HL-60 (cell line): ENCODE measurements around the gene MAN2A2.

Source experiments
- DNase-seq, 2 experiments: peaks; one replicate each; pipeline ENCODE4 v3.0.0-alpha.2; 2010 to 2020; ENCODE audit warnings: low read depth in 1 of 2, low spot score in 1 of 2
- H3K27ac ChIP-seq: fragments of 250-450 bp; sonication (Bioruptor Pico); replicated peaks from 2 replicates; pipeline ENCODE4 v1.5.1; 2020; ENCODE audit warnings: mild to moderate bottlenecking, moderate library complexity
- H3K27me3 ChIP-seq: fragments of 250-450 bp; sonication (Bioruptor Pico); 2 replicates; pipeline ENCODE4 v1.5.1; 2021; ENCODE audit warnings: mild to moderate bottlenecking, moderate library complexity; ENCODE audit not compliant: insufficient read depth, poor library complexity, severe bottlenecking
- H3K4me3 ChIP-seq: replicated peaks from 2 replicates; pipeline ENCODE4 v1.5.1; 2011; ENCODE audit warnings: mild to moderate bottlenecking, control low read depth, low read length; ENCODE audit not compliant: insufficient read depth
- GABPA ChIP-seq: IDR thresholded peaks from 2 replicates; pipeline ENCODE4 v1.6.1; 2012; ENCODE audit warnings: low read depth
- POLR2AphosphoS5 ChIP-seq: IDR thresholded peaks from 2 replicates; pipeline ENCODE4 v1.6.1; 2012; ENCODE audit warnings: low read depth
- SPI1 ChIP-seq: IDR thresholded peaks from 2 replicates; pipeline ENCODE4 v1.6.1; 2012; ENCODE audit warnings: low read depth, mild to moderate bottlenecking, borderline replicate concordance
- TF ChIP-seq, protein P1 (sequence below): IDR thresholded peaks from one replicate; pipeline ENCODE4 v1.5.1; 2011; ENCODE audit warnings: low read length, control low read depth, inconsistent platforms; ENCODE audit not compliant: insufficient read depth
- TF ChIP-seq, protein P2 (sequence below): IDR thresholded peaks from 2 replicates; pipeline ENCODE4 v1.6.1; 2012; ENCODE audit warnings: low read depth; ENCODE audit not compliant: insufficient replicate concordance

The MAN2A2 gene

DNA sequence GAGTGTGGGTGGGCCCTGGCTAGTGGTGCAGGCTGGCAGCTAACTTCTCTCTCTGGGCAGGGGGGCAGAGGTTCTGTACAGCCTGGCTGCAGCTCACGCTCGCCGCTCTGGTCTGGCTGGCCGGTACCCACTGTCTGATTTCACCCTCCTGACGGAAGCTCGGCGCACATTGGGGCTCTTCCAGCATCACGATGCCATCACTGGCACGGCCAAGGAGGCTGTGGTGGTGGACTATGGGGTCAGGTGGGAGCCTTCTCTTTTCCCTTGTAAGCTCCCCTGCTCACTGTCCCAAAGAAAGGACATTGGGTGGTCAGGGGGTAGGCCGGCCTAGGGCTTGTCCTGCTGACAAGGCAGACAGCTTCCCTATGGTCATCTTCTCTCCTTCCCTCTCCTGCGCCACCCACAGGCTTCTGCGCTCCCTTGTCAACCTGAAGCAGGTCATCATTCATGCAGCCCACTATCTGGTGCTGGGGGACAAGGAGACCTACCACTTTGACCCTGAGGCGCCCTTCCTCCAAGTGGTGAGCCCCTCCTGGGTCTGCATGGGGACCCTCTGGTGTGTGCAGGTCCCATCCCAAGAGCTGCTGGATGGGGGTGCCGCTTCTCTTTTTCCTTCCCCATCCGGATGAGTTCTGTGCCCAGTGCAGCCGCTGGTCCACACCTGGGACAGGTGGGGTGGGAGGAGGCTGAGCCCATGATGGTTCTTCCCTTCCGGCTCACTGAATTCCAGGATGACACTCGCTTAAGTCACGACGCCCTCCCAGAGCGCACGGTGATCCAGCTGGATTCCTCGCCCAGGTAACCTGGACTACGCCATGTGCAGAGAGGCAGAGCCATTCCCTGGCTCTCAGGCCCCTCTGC lies 7.6 kb downstream of the MAN2A2 start:
- TF ChIP-seq, protein P1, sequence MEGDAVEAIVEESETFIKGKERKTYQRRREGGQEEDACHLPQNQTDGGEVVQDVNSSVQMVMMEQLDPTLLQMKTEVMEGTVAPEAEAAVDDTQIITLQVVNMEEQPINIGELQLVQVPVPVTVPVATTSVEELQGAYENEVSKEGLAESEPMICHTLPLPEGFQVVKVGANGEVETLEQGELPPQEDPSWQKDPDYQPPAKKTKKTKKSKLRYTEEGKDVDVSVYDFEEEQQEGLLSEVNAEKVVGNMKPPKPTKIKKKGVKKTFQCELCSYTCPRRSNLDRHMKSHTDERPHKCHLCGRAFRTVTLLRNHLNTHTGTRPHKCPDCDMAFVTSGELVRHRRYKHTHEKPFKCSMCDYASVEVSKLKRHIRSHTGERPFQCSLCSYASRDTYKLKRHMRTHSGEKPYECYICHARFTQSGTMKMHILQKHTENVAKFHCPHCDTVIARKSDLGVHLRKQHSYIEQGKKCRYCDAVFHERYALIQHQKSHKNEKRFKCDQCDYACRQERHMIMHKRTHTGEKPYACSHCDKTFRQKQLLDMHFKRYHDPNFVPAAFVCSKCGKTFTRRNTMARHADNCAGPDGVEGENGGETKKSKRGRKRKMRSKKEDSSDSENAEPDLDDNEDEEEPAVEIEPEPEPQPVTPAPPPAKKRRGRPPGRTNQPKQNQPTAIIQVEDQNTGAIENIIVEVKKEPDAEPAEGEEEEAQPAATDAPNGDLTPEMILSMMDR, result no peak
- TF ChIP-seq POLR2AphosphoS5, result no peak; the same call in 1 of the 2 replicates
- TF ChIP-seq, protein P2, sequence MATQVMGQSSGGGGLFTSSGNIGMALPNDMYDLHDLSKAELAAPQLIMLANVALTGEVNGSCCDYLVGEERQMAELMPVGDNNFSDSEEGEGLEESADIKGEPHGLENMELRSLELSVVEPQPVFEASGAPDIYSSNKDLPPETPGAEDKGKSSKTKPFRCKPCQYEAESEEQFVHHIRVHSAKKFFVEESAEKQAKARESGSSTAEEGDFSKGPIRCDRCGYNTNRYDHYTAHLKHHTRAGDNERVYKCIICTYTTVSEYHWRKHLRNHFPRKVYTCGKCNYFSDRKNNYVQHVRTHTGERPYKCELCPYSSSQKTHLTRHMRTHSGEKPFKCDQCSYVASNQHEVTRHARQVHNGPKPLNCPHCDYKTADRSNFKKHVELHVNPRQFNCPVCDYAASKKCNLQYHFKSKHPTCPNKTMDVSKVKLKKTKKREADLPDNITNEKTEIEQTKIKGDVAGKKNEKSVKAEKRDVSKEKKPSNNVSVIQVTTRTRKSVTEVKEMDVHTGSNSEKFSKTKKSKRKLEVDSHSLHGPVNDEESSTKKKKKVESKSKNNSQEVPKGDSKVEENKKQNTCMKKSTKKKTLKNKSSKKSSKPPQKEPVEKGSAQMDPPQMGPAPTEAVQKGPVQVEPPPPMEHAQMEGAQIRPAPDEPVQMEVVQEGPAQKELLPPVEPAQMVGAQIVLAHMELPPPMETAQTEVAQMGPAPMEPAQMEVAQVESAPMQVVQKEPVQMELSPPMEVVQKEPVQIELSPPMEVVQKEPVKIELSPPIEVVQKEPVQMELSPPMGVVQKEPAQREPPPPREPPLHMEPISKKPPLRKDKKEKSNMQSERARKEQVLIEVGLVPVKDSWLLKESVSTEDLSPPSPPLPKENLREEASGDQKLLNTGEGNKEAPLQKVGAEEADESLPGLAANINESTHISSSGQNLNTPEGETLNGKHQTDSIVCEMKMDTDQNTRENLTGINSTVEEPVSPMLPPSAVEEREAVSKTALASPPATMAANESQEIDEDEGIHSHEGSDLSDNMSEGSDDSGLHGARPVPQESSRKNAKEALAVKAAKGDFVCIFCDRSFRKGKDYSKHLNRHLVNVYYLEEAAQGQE, result no peak
- no peak for TF ChIP-seq SPI1
- H3K27me3 ChIP-seq, result no peaks in the 10 kb centered on the region
- DNase-seq, result no peak
- no peak overlapping the region for H3K27ac ChIP-seq
- H3K4me3 ChIP-seq, result no peak overlapping the region

DNA sequence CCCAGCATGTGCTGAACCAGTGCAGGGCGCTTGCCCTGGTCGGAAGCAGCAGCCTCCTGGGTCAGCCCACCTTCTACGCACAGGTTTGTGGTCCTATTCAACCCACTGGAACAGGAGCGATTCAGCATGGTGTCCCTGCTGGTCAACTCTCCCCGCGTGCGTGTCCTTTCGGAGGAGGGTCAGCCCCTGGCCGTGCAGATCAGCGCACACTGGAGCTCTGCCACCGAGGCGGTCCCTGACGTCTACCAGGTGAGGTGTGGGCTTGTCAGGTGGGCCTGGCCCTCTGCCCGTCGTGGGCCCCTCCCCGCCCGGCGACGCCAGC lies 8.2 kb downstream of the MAN2A2 start:
- Histone ChIP-seq H3K27me3 (no peaks in the 10 kb centered on the region), H3K27ac (no peak overlapping the region), H3K4me3 (no peak overlapping the region)
- no peak for TF ChIP-seq SPI1
- TF ChIP-seq POLR2AphosphoS5, result no peak
- TF ChIP-seq, protein P2, result no peak
- TF ChIP-seq GABPA, result no peak
- TF ChIP-seq, protein P1, result no peak
- no peak for DNase-seq

DNA sequence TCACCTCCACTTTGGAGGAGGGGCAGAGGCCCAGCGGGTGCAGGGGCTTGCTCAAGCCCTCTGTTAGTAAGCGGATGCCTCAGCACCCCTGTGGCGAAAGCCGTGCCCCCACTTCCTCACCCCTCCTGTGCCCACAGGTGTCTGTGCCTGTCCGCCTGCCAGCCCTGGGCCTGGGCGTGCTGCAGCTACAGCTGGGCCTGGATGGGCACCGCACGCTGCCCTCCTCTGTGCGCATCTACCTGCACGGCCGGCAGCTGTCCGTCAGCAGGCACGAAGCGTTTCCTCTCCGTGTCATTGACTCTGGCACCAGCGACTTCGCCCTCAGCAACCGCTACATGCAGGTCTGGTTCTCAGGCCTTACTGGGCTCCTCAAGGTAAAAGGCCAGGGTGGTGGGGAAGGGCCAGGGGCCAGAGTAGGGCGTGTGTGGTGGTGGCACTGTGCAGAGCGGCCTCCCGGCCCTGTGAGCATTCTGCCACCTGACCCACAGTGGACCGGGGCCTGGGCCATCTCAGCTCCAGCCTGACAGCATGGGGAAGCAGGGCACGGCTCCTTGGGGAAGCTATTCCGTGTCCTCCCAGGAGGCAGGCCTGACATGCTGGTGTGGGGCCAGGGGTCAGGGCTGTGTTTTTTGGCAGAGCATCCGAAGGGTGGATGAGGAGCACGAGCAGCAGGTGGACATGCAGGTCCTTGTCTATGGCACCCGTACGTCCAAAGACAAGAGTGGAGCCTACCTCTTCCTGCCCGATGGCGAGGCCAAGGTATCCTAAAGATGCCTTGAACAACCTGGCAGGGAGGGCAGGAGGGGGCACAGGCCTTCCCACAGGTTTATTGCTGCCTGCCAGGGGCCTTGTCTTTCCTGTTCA lies 9.0 kb downstream of the MAN2A2 start:
- Histone ChIP-seq H3K27ac (no peak overlapping the region; the same call in 1 of the 2 replicates), H3K4me3 (no peak overlapping the region), H3K27me3 (no peaks in the 10 kb centered on the region)
- DNase-seq, result no peak
- TF ChIP-seq, protein P1, result no peak
- no peak for TF ChIP-seq GABPA
